ENCODE results near the gene KLF4.
A peak's percentile ranks its signal among the peaks of the same experiment; 100 is the strongest.

The KLF4 gene

GRCh38 chr9:107489687-107490605, at the start of gene KLF4:
Gene KLF4, minus strand, starts transcription at chr9:107489769. Its CDS starts 597 bp downstream, at chr9:107489172.
- H3K9me3 ChIP-seq (ENCODE audit: control insufficient read depth in 5 of 5, low read length in 5 of 5), result no peaks in the 10 kb centered on the region
- H3K4me3 ChIP-seq (ENCODE audit: low read depth in 1 of 5, low read length in 5 of 5), result peak within 1 kb of the TSS; percentile 81 to 100 (median 89)
- H3K9ac ChIP-seq (ENCODE audit: low read length in 5 of 5), result peak within 1 kb of the TSS; percentile 48 to 98 (median 96)
- peaks cover 12 to 30% (median 26%) of the 10 kb centered on the region in 5 donors for H3K36me3 ChIP-seq (ENCODE audit: control insufficient read depth in 5 of 5, insufficient read depth in 5 of 5, low read length in 5 of 5)
- H3K27ac ChIP-seq (ENCODE audit: low read depth, low read length), result peak within 1 kb of the TSS; percentile 89
- peaks cover 0 to 3% (median 0%) of the 10 kb centered on the region in 5 donors for H3K27me3 ChIP-seq (ENCODE audit: control insufficient read depth in 5 of 5, insufficient read depth in 4 of 5, low read length in 5 of 5)
- peaks cover 4 to 57% (median 42%) of the 10 kb centered on the region in 5 donors for H3K4me1 ChIP-seq (ENCODE audit: control insufficient read depth in 5 of 5, insufficient read depth in 5 of 5, low read length in 5 of 5)

DNA sequence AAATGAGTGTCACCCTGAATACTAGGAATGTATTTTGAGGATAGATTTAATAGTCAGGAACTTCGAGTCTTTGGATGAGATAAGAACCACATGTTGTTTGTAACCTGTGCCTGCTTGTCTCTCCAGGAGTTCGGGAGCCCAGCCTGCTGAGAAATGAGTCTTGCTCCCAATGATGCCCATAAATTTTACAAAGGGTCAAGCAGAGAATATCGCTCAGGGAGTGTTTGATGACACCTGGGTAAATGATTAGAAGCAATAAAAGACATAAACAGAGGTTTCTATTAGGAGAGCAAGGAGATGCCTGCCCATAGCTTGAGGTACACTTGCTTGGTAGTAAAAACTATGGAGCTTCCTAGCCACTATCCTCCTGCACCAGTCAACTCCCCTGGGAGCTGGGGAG, 46.9 kb upstream of the KLF4 start:
- Histone ChIP-seq H3K4me1 (ENCODE audit: control insufficient read depth in 5 of 5, insufficient read depth in 5 of 5, low read length in 5 of 5) (peaks cover 1 to 12% (median 5%) of the 10 kb centered on the region in 5 donors), H3K9ac (ENCODE audit: low read length in 5 of 5) (no peak overlapping the region), H3K9me3 (ENCODE audit: control insufficient read depth in 5 of 5, low read length in 5 of 5) (no peaks in the 10 kb centered on the region), H3K27me3 (ENCODE audit: control insufficient read depth in 5 of 5, insufficient read depth in 4 of 5, low read length in 5 of 5) (no peaks in the 10 kb centered on the region), H3K27ac (ENCODE audit: low read depth, low read length) (no peak overlapping the region), H3K36me3 (ENCODE audit: control insufficient read depth in 5 of 5, insufficient read depth in 5 of 5, low read length in 5 of 5) (no peaks in the 10 kb centered on the region), H3K4me3 (ENCODE audit: low read depth in 1 of 5, low read length in 5 of 5) (no peak overlapping the region)

GRCh38 chr9:107534510-107535078, 45.0 kb upstream of the KLF4 start:
- Histone ChIP-seq H3K36me3 (ENCODE audit: control insufficient read depth in 5 of 5, insufficient read depth in 5 of 5, low read length in 5 of 5) (no peaks in the 10 kb centered on the region), H3K27me3 (ENCODE audit: control insufficient read depth in 5 of 5, insufficient read depth in 4 of 5, low read length in 5 of 5) (no peaks in the 10 kb centered on the region), H3K4me1 (ENCODE audit: control insufficient read depth in 5 of 5, insufficient read depth in 5 of 5, low read length in 5 of 5) (peaks cover 0 to 9% (median 1%) of the 10 kb centered on the region in 5 donors), H3K4me3 (ENCODE audit: low read depth in 1 of 5, low read length in 5 of 5) (no peak overlapping the region), H3K27ac (ENCODE audit: low read depth, low read length) (no peak overlapping the region), H3K9me3 (ENCODE audit: control insufficient read depth in 5 of 5, low read length in 5 of 5) (no peaks in the 10 kb centered on the region), H3K9ac (ENCODE audit: low read length in 5 of 5) (no peak overlapping the region)

- no peaks in the 10 kb centered on the region for H3K9me3 ChIP-seq (ENCODE audit: control insufficient read depth in 5 of 5, low read length in 5 of 5)
Measured at GRCh38 chr9:107530679-107531078, 41.1 kb upstream of the KLF4 start.

DNA sequence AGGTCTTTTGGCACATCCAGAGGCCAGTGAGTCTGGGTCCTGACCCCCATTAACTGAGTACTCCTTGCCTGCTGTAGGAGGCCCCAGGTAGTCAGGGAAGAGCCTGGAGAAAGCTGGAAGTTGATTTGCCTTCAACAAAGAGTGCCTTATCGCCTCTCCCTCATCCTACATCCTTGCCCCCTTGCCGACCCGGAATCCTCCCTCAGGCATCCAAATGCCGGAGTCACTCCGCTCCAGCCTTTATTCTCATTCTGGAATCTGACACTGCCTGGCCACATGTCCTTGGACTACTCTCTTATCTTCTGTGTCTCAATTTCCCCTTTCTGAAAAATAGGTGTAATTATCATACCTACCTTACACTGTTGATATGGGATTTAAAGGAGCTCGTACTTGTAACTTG, 39.1 kb upstream of the KLF4 start:
- Histone ChIP-seq H3K4me1 (ENCODE audit: control insufficient read depth in 5 of 5, insufficient read depth in 5 of 5, low read length in 5 of 5) (peaks cover 0 to 7% (median 6%) of the 10 kb centered on the region in 5 donors), H3K9ac (ENCODE audit: low read length in 5 of 5) (no peak overlapping the region), H3K27ac (ENCODE audit: low read depth, low read length) (no peak overlapping the region), H3K36me3 (ENCODE audit: control insufficient read depth in 5 of 5, insufficient read depth in 5 of 5, low read length in 5 of 5) (no peaks in the 10 kb centered on the region), H3K27me3 (ENCODE audit: control insufficient read depth in 5 of 5, insufficient read depth in 4 of 5, low read length in 5 of 5) (no peaks in the 10 kb centered on the region), H3K9me3 (ENCODE audit: control insufficient read depth in 5 of 5, low read length in 5 of 5) (no peaks in the 10 kb centered on the region), H3K4me3 (ENCODE audit: low read depth in 1 of 5, low read length in 5 of 5) (no peak overlapping the region)

More at GRCh38 chr9:107530679-107531078, 41.1 kb upstream of the KLF4 start:
- no peak overlapping the region for H3K9ac ChIP-seq (ENCODE audit: low read length in 5 of 5)
- H3K27ac ChIP-seq (ENCODE audit: low read depth, low read length), result no peak overlapping the region
- no peak overlapping the region for H3K4me3 ChIP-seq (ENCODE audit: low read depth in 1 of 5, low read length in 5 of 5)
- H3K4me1 ChIP-seq (ENCODE audit: control insufficient read depth in 5 of 5, insufficient read depth in 5 of 5, low read length in 5 of 5), result peaks cover 0 to 7% (median 6%) of the 10 kb centered on the region in 5 donors
- H3K36me3 ChIP-seq (ENCODE audit: control insufficient read depth in 5 of 5, insufficient read depth in 5 of 5, low read length in 5 of 5), result no peaks in the 10 kb centered on the region
- H3K27me3 ChIP-seq (ENCODE audit: control insufficient read depth in 5 of 5, insufficient read depth in 4 of 5, low read length in 5 of 5), result no peaks in the 10 kb centered on the region

GRCh38 chr9:107523539-107523938, 34.0 kb upstream of the KLF4 start:
- Histone ChIP-seq H3K9ac (ENCODE audit: low read length in 5 of 5) (no peak overlapping the region), H3K4me1 (ENCODE audit: control insufficient read depth in 5 of 5, insufficient read depth in 5 of 5, low read length in 5 of 5) (peaks cover 0 to 7% (median 6%) of the 10 kb centered on the region in 5 donors), H3K27me3 (ENCODE audit: control insufficient read depth in 5 of 5, insufficient read depth in 4 of 5, low read length in 5 of 5) (no peaks in the 10 kb centered on the region), H3K4me3 (ENCODE audit: low read depth in 1 of 5, low read length in 5 of 5) (no peak overlapping the region), H3K27ac (ENCODE audit: low read depth, low read length) (no peak overlapping the region), H3K36me3 (ENCODE audit: control insufficient read depth in 5 of 5, insufficient read depth in 5 of 5, low read length in 5 of 5) (no peaks in the 10 kb centered on the region), H3K9me3 (ENCODE audit: control insufficient read depth in 5 of 5, low read length in 5 of 5) (no peaks in the 10 kb centered on the region)

GRCh38 chr9:107520186-107520585, 30.6 kb upstream of the KLF4 start:
- no peak overlapping the region for H3K9ac ChIP-seq (ENCODE audit: low read length in 5 of 5)
- no peak overlapping the region for H3K4me3 ChIP-seq (ENCODE audit: low read depth in 1 of 5, low read length in 5 of 5)
- H3K9me3 ChIP-seq (ENCODE audit: control insufficient read depth in 5 of 5, low read length in 5 of 5), result no peaks in the 10 kb centered on the region
- H3K27ac ChIP-seq (ENCODE audit: low read depth, low read length), result no peak overlapping the region
- no peaks in the 10 kb centered on the region for H3K27me3 ChIP-seq (ENCODE audit: control insufficient read depth in 5 of 5, insufficient read depth in 4 of 5, low read length in 5 of 5)
- H3K36me3 ChIP-seq (ENCODE audit: control insufficient read depth in 5 of 5, insufficient read depth in 5 of 5, low read length in 5 of 5), result no peaks in the 10 kb centered on the region
- H3K4me1 ChIP-seq (ENCODE audit: control insufficient read depth in 5 of 5, insufficient read depth in 5 of 5, low read length in 5 of 5), result no peaks in the 10 kb centered on the region

- no peaks in the 10 kb centered on the region for H3K36me3 ChIP-seq (ENCODE audit: control insufficient read depth in 5 of 5, insufficient read depth in 5 of 5, low read length in 5 of 5)
- no peak overlapping the region for H3K9ac ChIP-seq (ENCODE audit: low read length in 5 of 5)
- no peaks in the 10 kb centered on the region for H3K4me1 ChIP-seq (ENCODE audit: control insufficient read depth in 5 of 5, insufficient read depth in 5 of 5, low read length in 5 of 5)
- no peaks in the 10 kb centered on the region for H3K9me3 ChIP-seq (ENCODE audit: control insufficient read depth in 5 of 5, low read length in 5 of 5)
- no peak overlapping the region for H3K27ac ChIP-seq (ENCODE audit: low read depth, low read length)
- no peak overlapping the region for H3K4me3 ChIP-seq (ENCODE audit: low read depth in 1 of 5, low read length in 5 of 5)
- H3K27me3 ChIP-seq (ENCODE audit: control insufficient read depth in 5 of 5, insufficient read depth in 4 of 5, low read length in 5 of 5), result no peaks in the 10 kb centered on the region
Measured at GRCh38 chr9:107518037-107518807, 28.7 kb upstream of the KLF4 start.

DNA sequence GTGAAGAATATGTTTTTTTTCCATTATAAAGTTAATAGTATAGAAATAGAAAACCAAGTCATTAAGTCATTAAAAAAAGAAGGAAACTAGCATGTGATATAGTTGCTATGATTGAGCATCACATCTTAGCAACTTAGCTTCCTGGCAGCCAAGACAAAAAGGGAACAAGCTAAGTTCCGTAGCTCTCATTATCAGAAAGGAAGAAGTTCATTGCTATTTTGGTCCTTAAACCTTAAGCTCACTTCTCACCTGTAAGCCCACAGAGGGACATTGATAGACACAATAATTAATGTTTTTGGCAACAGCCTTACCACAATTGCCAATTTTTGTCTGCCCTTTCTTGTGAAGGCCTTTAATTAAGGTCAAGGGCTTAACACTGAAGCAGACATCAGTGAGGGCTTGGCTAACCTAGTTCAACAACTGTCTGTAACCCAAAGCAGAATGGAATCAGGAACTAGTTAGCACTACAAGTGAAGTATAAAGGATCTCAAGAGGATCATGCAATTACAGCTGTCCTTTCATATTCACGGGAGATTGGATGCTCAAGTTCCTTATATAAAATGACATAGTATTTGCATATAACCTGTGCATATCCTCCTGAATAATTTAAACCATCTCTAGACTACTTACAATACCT, 24.0 kb upstream of the KLF4 start:
- Histone ChIP-seq H3K9me3 (ENCODE audit: control insufficient read depth in 5 of 5, low read length in 5 of 5) (no peaks in the 10 kb centered on the region), H3K4me1 (ENCODE audit: control insufficient read depth in 5 of 5, insufficient read depth in 5 of 5, low read length in 5 of 5) (no peaks in the 10 kb centered on the region), H3K4me3 (ENCODE audit: low read depth in 1 of 5, low read length in 5 of 5) (no peak overlapping the region), H3K9ac (ENCODE audit: low read length in 5 of 5) (no peak overlapping the region), H3K27me3 (ENCODE audit: control insufficient read depth in 5 of 5, insufficient read depth in 4 of 5, low read length in 5 of 5) (no peaks in the 10 kb centered on the region), H3K36me3 (ENCODE audit: control insufficient read depth in 5 of 5, insufficient read depth in 5 of 5, low read length in 5 of 5) (no peaks in the 10 kb centered on the region), H3K27ac (ENCODE audit: low read depth, low read length) (no peak overlapping the region)

All from subcutaneous abdominal adipose tissue (tissue), 5 donors.